HG02678 (cell line): ENCODE results near the gene TMEM82.
"Not testable (repeated sequence)": the region's sequence is repeated elsewhere in the genome, so short reads cannot be mapped to it uniquely, and the experiment has no call there.

Source experiments
- ATAC-seq: cut with Tn5 transposase; IDR thresholded peaks from one replicate; pipeline ENCODE4 v1.9.1; 2021; ENCODE audit warnings: mild to moderate bottlenecking, moderate library complexity; ENCODE audit not compliant: unreplicated experiment

The TMEM82 gene

DNA sequence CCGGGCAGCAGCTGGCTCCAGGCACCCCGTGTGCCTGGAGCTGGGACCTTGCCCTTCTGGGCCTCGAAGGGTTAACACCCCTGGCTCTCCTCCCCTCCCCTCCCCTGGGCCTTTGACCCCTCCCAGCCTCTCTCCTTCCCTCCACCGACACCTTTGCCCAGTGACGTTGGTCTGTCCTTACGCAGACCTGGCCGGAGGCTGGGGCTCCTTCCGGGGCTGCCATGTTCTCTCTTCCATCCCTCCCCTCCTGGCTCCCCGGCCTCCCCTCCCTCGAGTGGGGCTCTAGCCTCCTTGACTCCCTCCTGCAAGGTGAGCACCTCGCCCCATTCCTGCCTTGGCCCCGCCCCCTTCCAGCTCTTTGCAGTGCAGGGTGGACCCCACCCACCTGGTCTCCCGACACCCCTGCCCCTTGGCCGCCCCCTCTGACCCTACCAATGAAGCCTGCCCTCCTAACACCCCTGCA lies at the start of gene TMEM82:
TSS of gene TMEM82 (plus strand) at position 161 of the 463 bp plus-strand sequence. CDS start at position 222, 61 bp downstream.
- ATAC-seq = no peak

DNA sequence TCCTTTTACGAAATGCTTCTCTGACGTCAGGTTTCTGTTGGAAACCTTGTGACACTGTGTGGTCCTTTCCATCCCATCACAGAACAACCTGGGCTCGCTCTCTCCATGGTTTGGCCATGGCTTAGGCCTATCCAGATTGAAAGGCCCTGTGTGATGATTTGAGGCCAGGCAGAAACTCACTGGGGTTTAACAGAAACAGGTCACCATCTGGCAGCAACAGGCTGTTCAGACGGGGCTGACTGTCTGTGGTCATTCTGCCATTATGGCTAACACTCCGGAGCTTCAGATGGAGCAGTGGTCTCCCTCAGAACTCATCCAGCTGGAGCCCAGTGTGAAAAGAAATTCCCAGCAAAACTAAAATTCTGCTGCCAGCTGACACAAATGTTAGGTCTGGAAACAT lies 48.9 kb upstream of the TMEM82 start:
- ATAC-seq = no peak

DNA sequence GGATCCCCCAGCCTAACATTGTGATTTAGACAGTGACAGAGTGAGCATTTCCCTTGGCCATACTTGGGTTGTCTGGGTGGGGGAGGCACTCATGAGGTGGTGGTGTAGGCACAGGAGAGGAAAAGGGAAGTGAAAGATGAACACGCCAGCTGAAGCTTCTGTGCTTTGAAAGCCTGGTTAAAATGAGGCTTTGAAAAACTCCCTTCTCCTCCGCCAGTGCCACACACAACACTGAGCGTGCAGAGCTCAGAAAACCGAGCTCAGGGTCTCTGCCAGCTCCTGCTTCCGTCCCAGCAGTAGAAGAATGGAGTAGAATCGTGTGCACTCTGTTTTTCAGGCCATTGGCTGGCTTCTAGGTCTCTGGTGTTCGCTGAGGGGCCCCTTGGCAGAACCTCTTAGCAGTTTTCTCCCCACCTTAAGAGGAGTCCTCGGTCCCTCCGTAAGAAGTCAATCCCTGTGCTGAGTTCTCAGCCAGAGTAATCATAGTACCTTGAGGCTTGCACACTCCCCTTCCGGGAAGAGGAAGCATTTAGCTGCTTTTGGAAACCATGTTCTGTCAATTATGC lies 45.3 kb upstream of the TMEM82 start:
- ATAC-seq = peak; percentile 88

DNA sequence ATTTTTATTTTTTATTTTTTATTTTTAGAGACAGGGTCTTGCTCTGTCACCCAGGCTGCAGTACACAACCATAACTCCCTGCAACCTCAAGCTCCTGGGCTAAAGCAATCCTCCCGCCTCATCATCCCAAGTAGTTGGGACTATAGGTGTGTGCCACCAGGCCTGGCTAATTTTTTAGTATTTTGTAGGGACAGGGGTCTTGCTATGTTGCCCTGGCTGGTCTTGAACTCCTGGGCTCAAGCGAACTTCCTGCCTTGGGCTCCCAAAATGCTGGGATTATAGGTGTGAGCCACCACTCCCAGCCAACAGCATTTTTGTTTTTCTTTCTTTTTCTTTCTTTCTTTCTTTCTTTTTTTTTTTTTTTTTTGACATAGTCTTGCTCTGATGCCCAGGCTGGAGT lies 44.1 kb upstream of the TMEM82 start:
- no peak for ATAC-seq

DNA sequence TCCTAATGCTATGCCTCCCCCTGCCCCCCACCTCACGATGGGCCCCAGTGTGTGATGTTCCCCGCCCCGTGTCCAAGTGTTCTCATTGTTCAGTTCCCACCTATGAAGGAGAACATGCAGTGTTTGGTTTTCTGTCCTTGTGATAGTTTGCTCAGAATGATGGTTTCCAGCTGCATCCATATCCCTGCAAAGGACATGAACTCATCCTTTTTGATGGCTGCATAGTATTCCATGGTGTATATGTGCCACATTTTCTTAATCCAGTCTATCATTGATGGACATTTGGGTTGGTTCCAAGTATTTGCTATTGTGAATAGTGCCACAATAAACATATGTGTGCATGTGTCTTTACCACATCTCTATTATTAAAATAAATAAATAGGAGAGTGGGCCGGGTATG lies 43.0 kb upstream of the TMEM82 start:
- not testable (repeated sequence) for ATAC-seq

DNA sequence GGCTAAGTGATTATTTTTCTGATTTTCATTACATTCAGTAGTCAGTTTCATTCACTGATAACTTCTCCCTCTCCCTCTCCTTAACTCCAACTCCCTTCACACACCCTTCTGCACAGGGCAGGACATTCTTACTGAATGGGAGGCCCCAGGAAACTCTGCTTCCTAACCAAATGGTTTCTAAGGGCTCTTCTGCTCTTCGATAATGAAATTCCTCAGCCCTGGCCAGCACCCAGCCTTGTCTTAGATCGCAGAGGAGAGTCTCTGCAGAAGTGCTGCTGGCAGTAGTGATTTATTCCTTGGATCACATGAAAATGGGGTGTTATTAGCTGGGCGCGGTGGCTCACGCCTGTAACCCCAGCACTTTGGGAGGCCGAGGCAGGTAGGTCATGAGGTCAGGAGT lies 41.8 kb upstream of the TMEM82 start:
- ATAC-seq = no peak

DNA sequence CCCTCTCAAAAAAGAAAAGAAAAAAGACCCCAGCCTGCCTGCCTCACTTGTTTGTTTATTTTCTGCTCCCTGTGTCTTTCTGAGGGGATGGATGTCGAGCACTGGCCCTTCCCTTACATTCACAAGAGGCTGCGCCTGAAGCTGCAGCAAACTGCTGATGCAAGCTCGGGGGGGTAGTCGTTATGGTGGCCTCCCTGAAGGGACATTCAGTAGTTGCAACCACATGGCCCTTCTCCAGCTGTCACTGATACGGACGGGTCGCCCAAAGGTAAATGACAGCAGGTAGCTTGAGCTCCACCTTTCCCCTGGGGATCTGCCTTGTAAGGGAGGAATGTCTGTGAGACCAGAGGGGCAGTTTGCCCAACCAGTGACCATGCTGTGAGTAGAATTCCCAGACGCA lies 40.5 kb upstream of the TMEM82 start:
- no peak for ATAC-seq

DNA sequence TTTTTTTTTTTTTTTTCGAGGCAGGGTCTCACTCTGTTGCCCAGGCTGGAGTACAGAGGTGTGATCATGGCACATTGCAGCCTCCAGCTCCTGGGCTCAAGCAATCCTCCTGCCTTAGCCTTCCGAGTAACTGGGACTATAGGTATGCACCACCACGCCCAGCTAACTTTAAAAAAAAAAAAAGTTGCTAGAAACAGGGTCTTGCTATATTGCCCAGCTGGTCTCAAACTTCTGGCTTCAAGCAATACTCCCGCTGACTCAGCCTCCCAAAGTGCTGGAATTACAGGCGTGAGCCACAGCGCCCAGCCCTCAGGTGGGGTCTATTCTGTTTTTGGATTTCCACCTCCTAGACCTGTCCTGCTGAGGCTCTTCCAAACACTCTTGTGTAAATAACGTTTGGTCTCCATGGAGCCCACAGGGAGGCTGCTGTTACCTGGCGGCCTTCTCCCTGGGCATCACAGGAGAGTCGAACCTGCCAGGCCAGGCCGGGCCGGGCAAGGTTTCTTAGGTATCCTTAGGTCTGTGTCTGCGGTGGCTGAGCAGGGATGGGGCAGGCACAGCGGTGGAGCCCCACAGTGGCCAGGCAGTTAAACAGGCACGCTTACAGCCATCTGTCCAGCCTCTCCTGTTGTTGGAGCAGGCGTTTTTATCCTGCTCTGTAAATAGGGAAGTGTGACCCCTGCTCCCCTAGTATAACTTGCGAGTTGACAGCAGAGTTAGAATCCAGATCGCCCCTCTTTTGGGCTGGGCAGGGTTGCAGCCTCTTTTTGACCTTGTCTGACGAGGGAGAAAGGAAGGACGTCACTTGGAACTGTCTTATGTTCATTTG lies 39.4 kb upstream of the TMEM82 start:
- ATAC-seq = no peak

DNA sequence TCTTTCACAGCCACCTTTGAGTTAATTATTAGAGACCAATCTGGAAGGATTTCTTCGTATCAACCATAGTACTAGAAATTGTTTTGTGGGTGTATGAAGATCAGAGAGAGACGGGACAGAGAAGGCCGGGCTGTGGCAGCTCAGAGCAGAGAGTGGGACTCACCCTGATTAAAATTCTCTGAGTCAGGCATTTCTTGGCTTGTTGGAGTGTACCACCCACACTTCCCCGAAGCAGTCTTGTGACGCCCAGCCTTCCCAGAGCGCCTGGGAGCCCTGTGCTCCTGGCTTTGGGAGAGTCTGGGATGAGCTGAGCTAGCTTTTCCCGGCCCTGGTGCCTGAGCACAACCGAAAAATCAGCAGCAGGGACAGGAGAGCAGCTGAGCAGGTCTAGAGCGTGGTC lies 38.7 kb upstream of the TMEM82 start:
- no peak for ATAC-seq

DNA sequence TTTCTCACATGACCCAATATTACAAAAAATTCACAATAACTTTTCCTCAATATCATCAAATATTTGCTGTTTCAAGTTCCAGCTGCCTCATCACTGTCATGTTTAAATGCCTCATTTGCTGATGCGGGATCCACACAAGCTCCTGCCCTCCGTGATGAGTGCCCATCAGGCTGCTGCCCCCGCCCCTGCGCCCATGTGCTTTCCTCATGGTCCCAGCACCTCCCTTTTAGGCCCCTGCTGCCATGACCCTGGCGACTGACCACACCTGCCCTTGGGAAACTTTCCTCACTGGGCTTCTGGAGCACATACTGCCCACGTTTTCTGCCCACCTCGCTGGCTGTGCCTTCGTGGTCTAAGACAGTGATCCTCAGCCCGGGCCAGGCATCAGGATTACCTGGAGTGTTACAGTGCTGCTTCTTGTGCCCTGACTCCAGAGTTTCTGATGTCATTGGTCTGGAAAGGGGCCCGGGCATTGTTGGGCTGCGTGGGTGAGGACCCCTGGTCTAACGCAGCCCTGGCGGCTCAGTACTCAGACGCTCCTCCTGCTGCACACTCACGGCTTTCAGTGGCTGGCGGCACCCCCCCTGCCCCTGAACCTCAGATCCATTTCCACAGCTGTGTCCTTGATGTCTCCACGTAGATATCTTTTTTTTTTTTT lies 37.6 kb upstream of the TMEM82 start:
- no peak for ATAC-seq

DNA sequence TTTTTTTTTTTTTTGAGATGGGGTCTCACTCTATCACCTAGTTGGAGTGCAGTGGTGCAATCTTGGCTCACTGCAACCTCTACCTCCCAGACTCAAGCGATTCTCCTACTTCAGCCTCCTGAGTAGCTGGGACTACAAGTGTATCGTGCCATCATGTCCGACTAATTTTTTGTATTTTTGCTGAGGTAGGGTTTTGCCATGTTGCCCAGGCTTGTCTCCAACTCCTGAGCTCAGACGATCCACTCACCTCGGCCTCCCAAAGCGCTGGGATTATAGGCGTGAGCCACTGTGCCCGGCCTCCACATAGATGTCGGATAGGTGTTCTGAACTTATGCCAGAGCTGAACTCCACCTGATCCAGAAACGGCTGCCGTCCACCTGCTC lies 37.1 kb upstream of the TMEM82 start:
- no peak for ATAC-seq

DNA sequence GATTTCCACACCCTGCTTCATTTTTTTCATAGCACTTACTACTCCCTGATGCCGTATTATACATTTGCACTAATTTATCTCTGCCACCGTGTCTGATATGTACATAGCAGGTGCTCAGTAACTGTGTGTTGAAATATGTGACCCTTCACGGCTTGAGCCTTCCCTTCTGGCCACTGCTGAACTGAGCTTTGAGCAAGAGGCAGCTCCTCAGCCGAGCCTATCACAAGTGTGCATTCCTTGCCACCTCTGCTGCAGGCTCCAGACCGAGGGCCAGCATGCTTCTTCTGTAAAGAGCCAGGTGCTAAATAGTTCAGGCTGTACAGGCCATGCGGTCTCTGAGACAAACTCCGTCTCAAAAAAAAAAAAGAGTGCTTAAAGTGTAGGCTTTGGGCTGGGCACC lies 35.5 kb upstream of the TMEM82 start:
- no peak for ATAC-seq

DNA sequence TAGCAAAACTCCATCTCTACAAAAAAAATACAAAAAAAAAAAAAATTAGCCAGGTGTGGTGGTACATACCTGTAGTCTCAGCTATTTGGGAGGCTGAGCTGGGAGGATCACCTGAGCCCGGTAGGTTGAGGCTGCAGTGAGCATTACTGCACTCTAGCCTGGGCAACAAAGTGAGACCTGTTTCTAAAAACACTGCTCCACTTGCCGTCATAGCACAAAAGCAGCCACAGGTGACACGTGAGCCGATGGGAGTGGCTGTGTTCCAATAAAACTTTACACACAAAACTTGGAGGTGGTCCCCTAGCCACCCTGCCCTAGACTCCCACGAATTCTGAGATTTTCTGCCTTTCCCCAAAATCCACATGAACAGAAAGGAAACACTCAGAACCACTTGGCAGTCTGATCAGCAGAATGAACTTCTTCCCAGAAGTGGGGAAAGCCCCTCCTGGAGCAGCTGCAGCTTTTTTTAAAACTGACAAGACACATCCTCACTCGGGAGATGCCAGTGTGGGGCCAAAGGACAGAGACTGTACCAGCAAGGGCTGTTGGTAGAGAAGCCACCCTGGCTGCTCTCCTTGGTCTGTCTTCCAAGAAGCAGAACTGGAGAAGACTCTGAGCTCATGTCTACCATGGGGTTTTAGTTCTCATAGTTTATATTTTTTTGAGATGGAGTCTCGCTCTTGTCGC lies 34.9 kb upstream of the TMEM82 start:
- no peak for ATAC-seq

DNA sequence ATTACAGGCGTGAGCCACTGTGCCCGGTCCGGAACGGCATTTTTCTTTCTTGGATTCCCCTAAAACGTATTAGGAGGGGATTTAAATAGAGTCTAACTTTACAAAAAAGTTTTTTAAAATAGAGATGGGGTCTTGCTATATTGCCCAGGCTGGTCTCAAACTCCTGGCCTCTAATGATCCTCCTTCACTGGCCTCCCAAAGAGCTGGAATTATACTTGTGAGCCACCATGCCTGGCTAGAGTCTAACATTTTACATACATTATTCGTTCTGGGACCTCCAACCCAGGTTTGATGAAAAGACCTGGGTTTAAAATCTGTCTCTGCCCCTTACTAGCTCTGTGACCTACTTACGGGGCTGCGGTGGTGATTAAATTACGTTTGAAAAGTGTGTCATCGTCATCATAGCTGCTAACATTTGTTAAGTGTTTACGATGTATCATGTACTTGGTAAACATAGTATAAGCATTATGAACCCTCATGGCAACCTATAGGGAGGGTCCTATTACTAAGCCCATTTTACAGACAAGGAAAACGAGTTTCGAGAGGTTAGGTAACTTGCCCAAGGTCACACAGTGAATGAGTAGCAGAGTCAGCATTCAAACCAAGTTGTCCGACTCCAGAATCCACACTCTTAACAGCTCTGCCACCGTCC lies 33.7 kb upstream of the TMEM82 start:
- ATAC-seq = no peak

DNA sequence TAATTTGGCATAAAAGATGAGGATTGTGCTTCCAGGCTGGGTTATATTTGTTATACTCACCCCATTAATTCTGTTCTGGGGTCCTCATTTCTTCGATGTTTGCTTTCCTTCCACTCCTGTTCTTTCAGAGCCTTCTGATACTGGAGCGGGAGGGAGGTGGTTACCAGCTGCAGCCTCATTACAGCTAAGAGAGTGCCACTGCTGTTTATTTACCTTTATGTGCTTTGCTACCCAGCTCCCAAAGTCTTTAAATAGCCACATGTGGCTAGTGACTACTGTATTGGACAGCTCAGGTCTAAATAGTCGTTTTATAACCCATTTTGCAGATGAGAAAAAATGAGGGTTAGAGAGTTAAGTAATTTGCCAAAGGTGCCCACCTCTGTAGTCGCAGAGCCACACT lies 33.1 kb upstream of the TMEM82 start:
- ATAC-seq = no peak

DNA sequence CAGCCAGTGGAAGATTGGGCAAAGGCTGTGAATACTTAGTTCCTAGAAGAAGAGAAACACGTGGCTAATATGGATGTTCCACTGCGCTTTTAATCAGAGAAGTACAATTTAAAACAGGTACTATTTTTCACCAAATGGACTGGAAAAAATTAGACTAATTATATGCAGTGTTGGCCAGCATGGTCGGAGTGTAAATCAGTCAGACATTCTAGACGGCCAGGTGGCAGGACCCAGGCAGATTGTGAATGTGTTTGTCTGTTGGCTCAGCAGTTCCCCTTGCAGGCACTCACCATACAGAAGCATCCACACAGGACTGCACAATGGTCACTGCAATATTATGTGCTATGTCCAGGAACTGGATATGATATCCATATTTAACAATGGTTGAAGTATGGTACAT lies 30.1 kb upstream of the TMEM82 start:
- no peak for ATAC-seq

DNA sequence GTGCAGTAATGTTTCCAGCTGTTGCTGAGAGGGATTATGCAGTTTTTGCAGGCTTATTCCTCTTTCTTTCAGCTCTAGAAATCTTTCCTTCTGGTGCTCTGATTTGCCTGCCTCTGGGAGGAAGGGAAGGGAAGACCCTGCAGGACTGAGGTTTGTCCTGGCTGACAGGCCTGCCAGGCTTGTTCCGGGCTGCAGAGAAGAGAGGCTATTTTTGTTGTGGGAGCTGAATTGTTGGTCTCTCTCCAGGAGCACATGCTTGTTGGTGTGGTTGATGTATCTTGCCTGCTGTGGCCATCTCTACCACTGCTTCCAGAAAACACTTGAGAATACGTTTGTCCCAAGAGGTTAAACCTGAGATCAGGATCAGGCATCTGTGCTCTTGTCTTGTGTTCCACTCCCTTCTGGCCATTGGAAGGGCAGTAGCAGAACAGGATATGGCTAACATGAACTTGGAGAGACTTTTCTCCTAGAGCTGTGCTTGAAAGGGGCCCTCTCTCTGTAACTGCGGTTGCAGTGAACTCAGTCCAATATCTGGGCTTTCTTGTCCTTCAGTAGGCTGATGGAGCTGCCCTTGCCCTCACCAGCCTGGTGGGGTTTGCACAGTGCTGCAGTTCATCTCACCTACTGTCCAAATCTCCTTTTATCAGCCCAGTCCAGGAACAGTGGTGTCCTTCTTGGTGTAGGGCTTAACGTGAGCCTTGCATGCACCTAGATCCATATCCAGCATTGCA lies 27.7 kb upstream of the TMEM82 start:
- no peak for ATAC-seq

DNA sequence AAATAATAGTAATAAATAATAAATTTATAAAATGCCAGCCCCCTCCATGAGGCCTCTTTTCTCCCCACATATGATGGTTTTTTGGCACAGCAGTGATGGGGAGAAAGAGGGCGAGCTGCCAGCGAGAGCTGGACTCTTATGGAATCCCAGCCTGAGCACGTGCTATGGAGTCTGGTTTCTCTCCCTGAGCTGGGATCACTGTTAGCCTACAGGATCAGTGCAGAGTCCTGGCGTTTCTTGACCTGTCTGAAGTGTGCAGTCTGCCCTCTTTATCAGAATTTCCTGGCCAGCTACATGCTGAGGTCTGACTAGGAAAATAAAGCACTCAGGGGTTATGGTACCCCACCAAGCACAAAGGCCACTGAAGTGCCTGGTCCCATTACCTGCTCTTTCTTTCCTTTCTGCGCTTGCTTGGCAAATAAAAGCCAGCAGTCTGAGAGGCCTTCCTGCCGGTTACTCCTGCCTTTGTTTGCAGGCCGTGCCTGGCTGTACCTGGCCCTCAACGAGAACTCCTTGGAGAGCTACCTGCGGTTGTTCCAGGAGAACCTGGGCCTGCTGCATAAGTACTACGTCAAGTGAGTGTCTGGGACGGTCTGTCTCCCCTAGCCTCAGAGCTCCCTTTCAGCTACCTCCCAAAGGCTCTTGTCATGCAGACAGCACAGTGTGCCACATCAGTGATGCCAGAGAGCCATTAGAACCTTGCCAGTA lies 24.7 kb upstream of the TMEM82 start:
- ATAC-seq = no peak

DNA sequence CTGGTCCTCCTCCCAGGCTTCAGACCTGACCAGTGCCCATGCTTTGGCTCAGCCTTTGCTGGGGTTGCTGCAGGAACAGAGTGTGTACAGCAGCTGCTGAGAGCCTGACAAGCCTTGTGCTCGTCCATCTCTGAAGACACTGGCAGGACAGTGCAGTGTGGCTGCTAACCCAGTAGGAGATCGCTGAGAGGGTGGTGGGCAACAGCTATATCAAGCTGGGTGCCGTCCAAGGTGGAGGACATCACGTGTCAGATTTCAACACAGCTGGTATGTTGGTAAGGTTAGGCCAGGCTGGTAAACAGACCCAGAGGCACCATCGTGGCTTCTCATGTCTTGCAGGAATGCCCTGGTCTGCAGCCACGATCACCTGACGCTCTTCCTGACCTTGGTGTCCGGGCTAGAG lies 24.1 kb upstream of the TMEM82 start:
- ATAC-seq = no peak
